ENCODE data around the gene CCDC127. TPM values are rescaled to one million over a fixed set of nuclear protein-coding genes. Genes with fewer than 3 reads are reported as not detected.

CCDC127 gene
- total and polyA plus RNA-seq, 2 of the 4 experiments (the other 2 are of a cell fraction): 3.2 to 3.9 TPM

- H3K9me1 ChIP-seq (ENCODE audit: insufficient read depth, low read length): peaks cover 24% of the 10 kb centered on the region; the same call in 1 of the 2 replicates
- DNase-seq (no peak), ATAC-seq (ENCODE audit: low read depth) (no peak)
- WGBS, 2 experiments (ENCODE audit: extremely low coverage in 2 of 2, insufficient read length in 1 of 2): 100% methylated on average over 3 of the region's 7 CpGs; no CpG with 5 or more reads in 1 of the 2 experiments
- H3K56ac ChIP-seq (ENCODE audit: extremely low read depth, insufficient read depth, low read length): no peak overlapping the region
- no peak overlapping the region for H2AFZ ChIP-seq (replicated peaks; ENCODE audit: low read length, poor library complexity)
- no peak overlapping the region for H3K4ac ChIP-seq (ENCODE audit: low read depth, low read length)
- H2BK15ac ChIP-seq (ENCODE audit: low read depth, low read length): no peak overlapping the region
- H3K79me1 ChIP-seq (ENCODE audit: low read depth in 1 of 2, low read length in 2 of 2): no peaks in the 10 kb centered on the region
- no peak overlapping the region for H3K9ac ChIP-seq (ENCODE audit: low read depth, low read length)
- no peak overlapping the region for H2AK5ac ChIP-seq (ENCODE audit: low read depth, low read length)
- no peak overlapping the region for H3K4me3 ChIP-seq (ENCODE audit: insufficient read depth, low read depth, low read length)
- H3K4me1 ChIP-seq (ENCODE audit: control insufficient read depth, insufficient read depth, low read length): peaks cover 21% of the 10 kb centered on the region
- H2BK5ac ChIP-seq (ENCODE audit: low read depth, low read length, poor library complexity, severe bottlenecking): no peak overlapping the region
- TF ChIP-seq CEBPB (IDR thresholded peaks at IDR 0.05; ENCODE audit: low read depth, low read length) (no peak), CHD1 (IDR thresholded peaks at IDR 0.05; ENCODE audit: low read depth, low read length) (no peak), BHLHE40 (IDR thresholded peaks at IDR 0.05; ENCODE audit: low read depth, low read length) (no peak), RAD21 (IDR thresholded peaks at IDR 0.05; ENCODE audit: low read length) (no peak), MXI1 (IDR thresholded peaks at IDR 0.05; ENCODE audit: borderline replicate concordance, low read depth, low read length) (no peak), MAFK (IDR thresholded peaks at IDR 0.05; ENCODE audit: low read depth, low read length) (no peak), CTCF (conservative IDR thresholded peaks at IDR 0.05; ENCODE audit: low read depth, low read length) (no peak), USF2 (IDR thresholded peaks at IDR 0.05; ENCODE audit: low read depth, low read length) (no peak), POLR2A (IDR thresholded peaks at IDR 0.05; ENCODE audit: low read depth, low read length) (no peak), SMC3 (IDR thresholded peaks at IDR 0.05; ENCODE audit: low read depth, low read length) (no peak), RCOR1 (IDR thresholded peaks at IDR 0.05; ENCODE audit: insufficient replicate concordance, low read length) (no peak), ELK1 (IDR thresholded peaks at IDR 0.05; ENCODE audit: borderline replicate concordance, low read depth, low read length) (no peak), MAZ (IDR thresholded peaks at IDR 0.05; ENCODE audit: borderline replicate concordance, low read depth, low read length) (no peak), NFE2L2 (IDR thresholded peaks at IDR 0.05; ENCODE audit: low read depth, low read length) (no peak), FOS (IDR thresholded peaks at IDR 0.05; ENCODE audit: low read depth, low read length) (no peak), RFX5 (IDR thresholded peaks at IDR 0.05; ENCODE audit: low read depth, low read length) (no peak)
- H4K8ac ChIP-seq (ENCODE audit: low read depth in 2 of 2, low read length in 2 of 2): no peak overlapping the region
- H4K91ac ChIP-seq (ENCODE audit: insufficient read depth, low read depth, low read length): no peak overlapping the region
- in situ Hi-C loops (cut with MboI; ENCODE audit: low sequenced_read_pairs) (no loop called here), dilution Hi-C loops (cut with HindIII; ENCODE audit: low sequenced_read_pairs, unreplicated experiment) (no loop called here), intact Hi-C loops (cut with micrococcal nuclease) (no loop called here)
- H3K18ac ChIP-seq (ENCODE audit: low read depth, low read length): no peak overlapping the region
- H3K9me3 ChIP-seq (ENCODE audit: control insufficient read depth, insufficient read depth, low read length): no peaks in the 10 kb centered on the region
- H3K27me3 ChIP-seq (ENCODE audit: control insufficient read depth, insufficient read depth, low read length): no peaks in the 10 kb centered on the region
- H2AK9ac ChIP-seq (replicated peaks; ENCODE audit: low read depth, low read length, poor library complexity): no peak overlapping the region
- POLR2A ChIA-PET (ENCODE audit: unreplicated experiment): no interaction called here
- CTCF ChIA-PET: no interaction called here
- H3K23ac ChIP-seq (ENCODE audit: low read depth, low read length): no peak overlapping the region
- no peak overlapping the region for H3K4me2 ChIP-seq (ENCODE audit: low read depth, low read length)
- H3K36me3 ChIP-seq (ENCODE audit: control insufficient read depth, insufficient read depth, low read length): no peaks in the 10 kb centered on the region
- no peak overlapping the region for H2BK120ac ChIP-seq (ENCODE audit: low read depth, low read length)
- no peak overlapping the region for H3K14ac ChIP-seq (replicated peaks; ENCODE audit: low read depth, low read length)
- H4K20me1 ChIP-seq (ENCODE audit: insufficient read depth, low read length): no peaks in the 10 kb centered on the region
- BruUV-seq (replicated peaks): no TSS peak
- no peak overlapping the region for H3K27ac ChIP-seq (ENCODE audit: insufficient read depth, low read length)
- H2BK20ac ChIP-seq (ENCODE audit: low read depth, low read length): no peak overlapping the region
- H4K5ac ChIP-seq (ENCODE audit: low read depth, low read length): no peak overlapping the region
Observed at GRCh38 chr5:163338-163620, 54.7 kb downstream of the CCDC127 start.
